ENCODE data around the gene DNAH6.

The DNAH6 gene

DNA sequence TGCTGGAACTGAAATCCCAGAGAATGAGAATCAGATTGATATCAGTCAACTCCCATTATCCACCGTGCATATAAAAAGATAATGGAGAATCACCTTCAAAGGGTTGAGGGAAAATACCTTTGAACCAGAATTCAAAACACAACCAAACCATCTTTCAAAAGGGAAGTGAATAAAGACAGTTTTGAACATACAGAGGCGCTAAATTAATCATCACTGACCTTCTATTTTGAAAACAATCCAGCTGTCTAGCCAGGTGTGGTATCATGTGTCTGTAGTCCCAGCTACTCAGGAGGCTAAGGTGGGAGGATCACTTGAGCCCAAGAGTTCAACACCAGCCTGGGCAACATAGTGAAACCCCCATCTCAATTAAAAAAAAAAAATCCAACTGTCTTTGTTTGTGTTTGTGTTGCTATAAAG lies 300.9 kb downstream of the DNAH6 start:
- peak; percentile 77 for DNase-seq (ENCODE audit: low read depth)
- no peak overlapping the region for H3K4me3 ChIP-seq (ENCODE audit: low read depth, low read length)
- TF ChIP-seq, protein P1, sequence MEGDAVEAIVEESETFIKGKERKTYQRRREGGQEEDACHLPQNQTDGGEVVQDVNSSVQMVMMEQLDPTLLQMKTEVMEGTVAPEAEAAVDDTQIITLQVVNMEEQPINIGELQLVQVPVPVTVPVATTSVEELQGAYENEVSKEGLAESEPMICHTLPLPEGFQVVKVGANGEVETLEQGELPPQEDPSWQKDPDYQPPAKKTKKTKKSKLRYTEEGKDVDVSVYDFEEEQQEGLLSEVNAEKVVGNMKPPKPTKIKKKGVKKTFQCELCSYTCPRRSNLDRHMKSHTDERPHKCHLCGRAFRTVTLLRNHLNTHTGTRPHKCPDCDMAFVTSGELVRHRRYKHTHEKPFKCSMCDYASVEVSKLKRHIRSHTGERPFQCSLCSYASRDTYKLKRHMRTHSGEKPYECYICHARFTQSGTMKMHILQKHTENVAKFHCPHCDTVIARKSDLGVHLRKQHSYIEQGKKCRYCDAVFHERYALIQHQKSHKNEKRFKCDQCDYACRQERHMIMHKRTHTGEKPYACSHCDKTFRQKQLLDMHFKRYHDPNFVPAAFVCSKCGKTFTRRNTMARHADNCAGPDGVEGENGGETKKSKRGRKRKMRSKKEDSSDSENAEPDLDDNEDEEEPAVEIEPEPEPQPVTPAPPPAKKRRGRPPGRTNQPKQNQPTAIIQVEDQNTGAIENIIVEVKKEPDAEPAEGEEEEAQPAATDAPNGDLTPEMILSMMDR (IDR thresholded peaks at IDR 0.05; ENCODE audit: low read depth, low read length, missing control alignments): no peak

DNA sequence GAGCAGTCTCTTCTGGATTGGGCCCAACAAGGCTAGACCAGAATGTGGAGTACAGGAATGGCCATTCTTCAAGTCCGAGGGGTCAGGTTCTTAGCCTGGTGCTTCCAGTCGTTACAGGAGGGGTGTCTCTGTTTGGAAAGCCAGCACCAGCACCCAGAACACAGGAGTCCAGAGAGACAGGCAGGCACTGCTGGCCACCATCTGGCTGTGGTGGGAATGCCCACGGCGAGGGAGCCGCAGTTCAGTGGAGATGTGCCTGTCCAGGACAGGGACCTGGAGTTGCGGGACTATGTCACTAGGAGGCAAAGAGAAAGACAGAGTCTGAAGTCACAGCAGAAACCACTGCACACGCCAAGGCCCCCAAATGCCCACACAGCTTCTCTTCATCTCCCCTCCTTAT lies 305.5 kb downstream of the DNAH6 start:
- no peak overlapping the region for H3K4me3 ChIP-seq (ENCODE audit: low read depth, low read length)
- no peak for DNase-seq (ENCODE audit: low read depth)
- TF ChIP-seq, protein P1 (IDR thresholded peaks at IDR 0.05; ENCODE audit: low read depth, low read length, missing control alignments): no peak

DNA sequence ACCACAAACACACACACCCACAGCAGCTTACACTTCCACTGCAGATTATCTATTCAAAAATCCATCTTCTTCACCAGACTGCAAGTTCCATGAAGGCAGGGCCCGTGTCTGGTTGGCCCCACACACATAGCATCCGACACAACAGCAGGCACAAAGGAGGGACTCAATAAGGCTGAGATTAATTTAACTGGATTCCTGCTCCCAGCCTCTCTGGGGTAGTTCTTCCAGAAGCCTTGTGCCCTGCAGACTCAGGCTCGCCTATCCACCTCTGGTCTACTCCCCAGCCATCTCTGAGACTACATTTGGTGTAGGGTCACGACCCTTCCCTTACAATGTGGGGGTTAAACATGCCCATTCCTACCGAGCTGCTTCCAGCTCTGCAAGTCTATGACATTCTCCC lies 306.9 kb downstream of the DNAH6 start:
- H3K4me3 ChIP-seq (ENCODE audit: low read depth, low read length): no peak overlapping the region
- TF ChIP-seq, protein P1 (IDR thresholded peaks at IDR 0.05; ENCODE audit: low read depth, low read length, missing control alignments): no peak
- DNase-seq (ENCODE audit: low read depth): no peak

DNA sequence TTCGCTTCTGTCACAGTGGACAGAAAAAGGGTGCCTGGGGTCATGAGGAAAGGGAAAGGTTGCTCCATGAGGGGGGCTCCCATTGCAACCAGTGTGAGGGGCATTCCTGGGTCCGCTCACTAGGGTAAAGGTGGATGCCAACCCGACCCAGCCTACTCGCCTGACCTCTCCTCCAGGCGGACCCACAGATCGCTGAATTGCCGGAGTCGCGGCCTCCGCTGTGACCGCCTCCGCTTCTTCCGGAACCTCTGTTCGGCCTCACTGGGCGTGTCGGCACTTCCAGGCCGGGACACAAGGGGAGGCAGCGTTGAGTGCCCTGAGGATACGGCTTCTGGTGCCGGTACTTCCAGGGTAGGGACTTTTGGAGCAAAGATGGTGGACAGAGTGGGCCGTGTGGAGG lies 307.5 kb downstream of the DNAH6 start:
- TF ChIP-seq, protein P1 (IDR thresholded peaks at IDR 0.05; ENCODE audit: low read depth, low read length, missing control alignments): no peak
- no peak overlapping the region for H3K4me3 ChIP-seq (ENCODE audit: low read depth, low read length)
- no peak for DNase-seq (ENCODE audit: low read depth)

DNA sequence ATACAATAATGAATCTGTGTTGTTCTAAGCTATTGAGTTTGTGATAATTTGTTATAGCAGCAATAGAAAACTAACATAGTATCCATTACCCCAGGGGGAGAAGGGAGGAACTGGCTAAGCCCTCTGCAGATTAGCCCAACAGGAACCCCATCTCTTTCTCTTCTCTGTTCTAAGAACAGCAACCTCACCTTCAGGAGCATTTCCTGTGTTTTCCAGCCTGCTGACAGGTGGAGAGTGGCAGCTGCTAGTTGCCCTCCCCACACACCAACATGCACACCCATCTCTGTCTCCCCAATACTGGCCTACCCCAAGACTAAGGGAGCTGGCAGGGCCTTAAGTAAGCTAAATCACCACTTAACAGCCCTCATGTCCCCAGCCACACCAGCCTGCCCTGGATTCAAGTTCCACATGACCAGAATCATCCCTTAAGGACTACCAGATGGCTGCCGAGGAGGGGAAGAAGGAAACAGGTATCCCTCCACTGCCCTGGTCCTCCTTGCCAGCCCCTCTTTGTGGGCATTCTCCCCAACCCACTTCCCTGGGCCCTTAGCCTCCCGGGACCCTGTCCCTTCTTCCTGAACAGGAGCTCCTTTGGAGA lies 311.8 kb downstream of the DNAH6 start:
- no peak overlapping the region for H3K4me3 ChIP-seq (ENCODE audit: low read depth, low read length)
- DNase-seq (ENCODE audit: low read depth): no peak
- TF ChIP-seq, protein P1 (IDR thresholded peaks at IDR 0.05; ENCODE audit: low read depth, low read length, missing control alignments): no peak

DNA sequence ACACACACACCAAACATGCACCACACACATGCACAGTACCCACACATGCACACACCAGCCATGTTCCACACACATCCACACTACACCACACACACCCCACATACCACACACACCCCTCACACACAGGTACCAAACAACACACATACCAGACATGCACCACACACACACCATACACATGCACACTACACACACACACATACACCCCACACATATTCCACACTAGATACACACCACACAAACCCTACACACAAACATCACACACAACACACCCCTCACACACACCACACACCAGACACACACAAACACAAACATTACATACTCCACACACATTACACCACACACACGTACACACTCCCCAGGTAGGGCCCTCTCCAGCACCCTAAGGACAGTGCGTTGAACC lies 313.4 kb downstream of the DNAH6 start:
- no peak for DNase-seq (ENCODE audit: low read depth)
- no peak overlapping the region for H3K4me3 ChIP-seq (ENCODE audit: low read depth, low read length)
- TF ChIP-seq, protein P1 (IDR thresholded peaks at IDR 0.05; ENCODE audit: low read depth, low read length, missing control alignments): no peak

DNA sequence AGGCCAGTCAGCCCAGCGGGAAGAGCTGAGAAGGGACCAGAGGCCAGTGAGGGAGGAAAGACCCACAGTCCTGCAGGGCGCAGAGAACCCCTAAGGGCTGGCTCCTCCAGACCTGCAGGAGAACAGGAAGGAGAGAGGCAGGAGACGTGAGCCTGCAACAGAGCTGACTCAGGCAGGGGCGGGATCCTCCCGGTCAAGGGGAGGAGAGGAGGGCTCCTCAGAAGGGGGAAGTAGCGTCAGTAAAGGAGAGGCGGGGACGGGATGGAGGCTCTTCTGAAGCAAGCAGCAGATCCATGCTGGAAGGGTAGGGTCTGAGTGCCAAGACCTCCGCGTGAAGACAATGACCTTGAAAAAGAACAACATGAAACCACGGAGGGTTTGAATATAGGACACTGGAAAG lies 313.8 kb downstream of the DNAH6 start:
- H3K4me3 ChIP-seq (ENCODE audit: low read depth, low read length): no peak overlapping the region
- TF ChIP-seq, protein P1 (IDR thresholded peaks at IDR 0.05; ENCODE audit: low read depth, low read length, missing control alignments): no peak
- no peak for DNase-seq (ENCODE audit: low read depth)
